ENCODE results near the gene LPCAT1.

The LPCAT1 gene

GRCh38 chr5:1453613-1454012 is 70.1 kb downstream of the LPCAT1 start:
- Histone ChIP-seq H3K4me1 (ENCODE audit: control extremely low read depth in 1 of 4, control insufficient read depth in 4 of 4, insufficient read depth in 4 of 4, low read length in 3 of 4) (no peaks in the 10 kb centered on the region), H3K27ac (ENCODE audit: insufficient read depth in 1 of 2, low read depth in 1 of 2, low read length in 2 of 2, poor library complexity in 1 of 2, severe bottlenecking in 2 of 2) (no peak overlapping the region), H3K9me3 (ENCODE audit: control extremely low read depth in 1 of 5, control insufficient read depth in 4 of 5, insufficient read depth in 2 of 5, low read depth in 1 of 5, low read length in 4 of 5) (peaks cover 10 to 40% (median 26%) of the 10 kb centered on the region in 5 experiments), H3K27me3 (replicated peaks in 2 of 5; ENCODE audit: control insufficient read depth in 4 of 5, insufficient read depth in 5 of 5, low read length in 4 of 5) (peaks cover 6 to 44% (median 8%) of the 10 kb centered on the region in 5 experiments), H3K36me3 (ENCODE audit: control insufficient read depth in 4 of 4, insufficient read depth in 4 of 4, low read length in 3 of 4) (no peaks in the 10 kb centered on the region), H3K4me3 (ENCODE audit: control insufficient read depth in 1 of 7, extremely low read depth in 1 of 7, insufficient read depth in 4 of 7, low read depth in 2 of 7, low read length in 6 of 7) (no peak overlapping the region)
- POLR2A ChIA-PET = no interaction called here
- CTCF ChIA-PET = no interaction called here
- DNase-seq = no peak
- WGBS (ENCODE audit: insufficient coverage) = 100% methylated on average over 2 of the region's 2 CpGs

GRCh38 chr5:1449081-1449630 is 74.6 kb downstream of the LPCAT1 start:
- CTCF ChIA-PET = interaction anchor here (1.0 kb wide), 1 partner anchor 196 kb away, joined by 3 read pairs; no protein-coding TSS in a partner anchor
- H3K9me3 ChIP-seq (ENCODE audit: control extremely low read depth in 1 of 5, control insufficient read depth in 4 of 5, insufficient read depth in 2 of 5, low read depth in 1 of 5, low read length in 4 of 5) = peaks cover 0 to 18% (median 6%) of the 10 kb centered on the region in 5 experiments
- POLR2A ChIA-PET = no interaction called here
- WGBS (ENCODE audit: insufficient coverage) = 93% methylated on average over 11 of the region's 12 CpGs
- DNase-seq = no peak
- H3K4me1 ChIP-seq (ENCODE audit: control extremely low read depth in 1 of 4, control insufficient read depth in 4 of 4, insufficient read depth in 4 of 4, low read length in 3 of 4) = peaks cover 0 to 5% (median 3%) of the 10 kb centered on the region in 4 experiments
- H3K27me3 ChIP-seq (replicated peaks in 2 of 5; ENCODE audit: control insufficient read depth in 4 of 5, insufficient read depth in 5 of 5, low read length in 4 of 5) = peaks cover 7 to 88% (median 28%) of the 10 kb centered on the region in 5 experiments
- no peak overlapping the region for H3K27ac ChIP-seq (ENCODE audit: insufficient read depth in 1 of 2, low read depth in 1 of 2, low read length in 2 of 2, poor library complexity in 1 of 2, severe bottlenecking in 2 of 2)
- H3K4me3 ChIP-seq (ENCODE audit: control insufficient read depth in 1 of 7, extremely low read depth in 1 of 7, insufficient read depth in 4 of 7, low read depth in 2 of 7, low read length in 6 of 7) = no peak overlapping the region
- H3K36me3 ChIP-seq (ENCODE audit: control insufficient read depth in 4 of 4, insufficient read depth in 4 of 4, low read length in 3 of 4) = no peaks in the 10 kb centered on the region

- Histone ChIP-seq H3K27ac (ENCODE audit: insufficient read depth in 1 of 2, low read depth in 1 of 2, low read length in 2 of 2, poor library complexity in 1 of 2, severe bottlenecking in 2 of 2) (no peak overlapping the region), H3K36me3 (ENCODE audit: control insufficient read depth in 4 of 4, insufficient read depth in 4 of 4, low read length in 3 of 4) (no peaks in the 10 kb centered on the region), H3K4me1 (ENCODE audit: control extremely low read depth in 1 of 4, control insufficient read depth in 4 of 4, insufficient read depth in 4 of 4, low read length in 3 of 4) (peaks cover 0 to 5% (median 3%) of the 10 kb centered on the region in 4 experiments), H3K4me3 (ENCODE audit: control insufficient read depth in 1 of 7, extremely low read depth in 1 of 7, insufficient read depth in 4 of 7, low read depth in 2 of 7, low read length in 6 of 7) (no peak overlapping the region), H3K27me3 (replicated peaks in 2 of 5; ENCODE audit: control insufficient read depth in 4 of 5, insufficient read depth in 5 of 5, low read length in 4 of 5) (peaks cover 7 to 90% (median 32%) of the 10 kb centered on the region in 5 experiments), H3K9me3 (ENCODE audit: control extremely low read depth in 1 of 5, control insufficient read depth in 4 of 5, insufficient read depth in 2 of 5, low read depth in 1 of 5, low read length in 4 of 5) (peaks cover 0 to 12% (median 2%) of the 10 kb centered on the region in 5 experiments)
- no peak for DNase-seq
- WGBS (ENCODE audit: insufficient coverage) = 73% methylated on average over 5 of the region's 5 CpGs
- CTCF ChIA-PET = no interaction called here
- POLR2A ChIA-PET = no interaction called here
Observed at GRCh38 chr5:1448511-1449011, 75.2 kb downstream of the LPCAT1 start.

- peaks cover 0 to 9% (median 1%) of the 10 kb centered on the region in 5 experiments for H3K9me3 ChIP-seq (ENCODE audit: control extremely low read depth in 1 of 5, control insufficient read depth in 4 of 5, insufficient read depth in 2 of 5, low read depth in 1 of 5, low read length in 4 of 5)
- no peaks in the 10 kb centered on the region for H3K36me3 ChIP-seq (ENCODE audit: control insufficient read depth in 4 of 4, insufficient read depth in 4 of 4, low read length in 3 of 4)
- CTCF ChIA-PET = no interaction called here
- 66% methylated on average over 12 of the region's 16 CpGs for WGBS (ENCODE audit: insufficient coverage)
- POLR2A ChIA-PET = no interaction called here
- H3K27me3 ChIP-seq (replicated peaks in 2 of 5; ENCODE audit: control insufficient read depth in 4 of 5, insufficient read depth in 5 of 5, low read length in 4 of 5) = peaks cover 2 to 90% (median 32%) of the 10 kb centered on the region in 5 experiments
- peaks cover 0 to 5% (median 3%) of the 10 kb centered on the region in 4 experiments for H3K4me1 ChIP-seq (ENCODE audit: control extremely low read depth in 1 of 4, control insufficient read depth in 4 of 4, insufficient read depth in 4 of 4, low read length in 3 of 4)
- H3K4me3 ChIP-seq (ENCODE audit: control insufficient read depth in 1 of 7, extremely low read depth in 1 of 7, insufficient read depth in 4 of 7, low read depth in 2 of 7, low read length in 6 of 7) = no peak overlapping the region
- H3K27ac ChIP-seq (ENCODE audit: insufficient read depth in 1 of 2, low read depth in 1 of 2, low read length in 2 of 2, poor library complexity in 1 of 2, severe bottlenecking in 2 of 2) = no peak overlapping the region
- DNase-seq = no peak
Observed at GRCh38 chr5:1447671-1448361, 75.9 kb downstream of the LPCAT1 start.

- WGBS (ENCODE audit: insufficient coverage) = 28% methylated on average over 8 of the region's 16 CpGs
- POLR2A ChIA-PET = no interaction called here
- CTCF ChIA-PET = no interaction called here
- peaks cover 0 to 5% (median 3%) of the 10 kb centered on the region in 4 experiments for H3K4me1 ChIP-seq (ENCODE audit: control extremely low read depth in 1 of 4, control insufficient read depth in 4 of 4, insufficient read depth in 4 of 4, low read length in 3 of 4)
- no peak for DNase-seq
- no peak overlapping the region for H3K27ac ChIP-seq (ENCODE audit: insufficient read depth in 1 of 2, low read depth in 1 of 2, low read length in 2 of 2, poor library complexity in 1 of 2, severe bottlenecking in 2 of 2)
- peaks cover 2 to 92% (median 32%) of the 10 kb centered on the region in 5 experiments for H3K27me3 ChIP-seq (replicated peaks in 2 of 5; ENCODE audit: control insufficient read depth in 4 of 5, insufficient read depth in 5 of 5, low read length in 4 of 5)
- no peaks in the 10 kb centered on the region for H3K36me3 ChIP-seq (ENCODE audit: control insufficient read depth in 4 of 4, insufficient read depth in 4 of 4, low read length in 3 of 4)
- H3K4me3 ChIP-seq (ENCODE audit: control insufficient read depth in 1 of 7, extremely low read depth in 1 of 7, insufficient read depth in 4 of 7, low read depth in 2 of 7, low read length in 6 of 7) = no peak overlapping the region
- H3K9me3 ChIP-seq (ENCODE audit: control extremely low read depth in 1 of 5, control insufficient read depth in 4 of 5, insufficient read depth in 2 of 5, low read depth in 1 of 5, low read length in 4 of 5) = peaks cover 0 to 6% (median 0%) of the 10 kb centered on the region in 5 experiments
Observed at GRCh38 chr5:1446602-1447343, 77.0 kb downstream of the LPCAT1 start.

- ChIA-PET CTCF (no interaction called here), POLR2A (no interaction called here)
- Histone ChIP-seq H3K36me3 (ENCODE audit: control insufficient read depth in 4 of 4, insufficient read depth in 4 of 4, low read length in 3 of 4) (no peaks in the 10 kb centered on the region), H3K27me3 (replicated peaks in 2 of 5; ENCODE audit: control insufficient read depth in 4 of 5, insufficient read depth in 5 of 5, low read length in 4 of 5) (peaks cover 0 to 99% (median 35%) of the 10 kb centered on the region in 5 experiments), H3K4me3 (ENCODE audit: control insufficient read depth in 1 of 7, extremely low read depth in 1 of 7, insufficient read depth in 4 of 7, low read depth in 2 of 7, low read length in 6 of 7) (no peak overlapping the region), H3K9me3 (ENCODE audit: control extremely low read depth in 1 of 5, control insufficient read depth in 4 of 5, insufficient read depth in 2 of 5, low read depth in 1 of 5, low read length in 4 of 5) (peaks cover 0 to 6% (median 0%) of the 10 kb centered on the region in 5 experiments), H3K4me1 (ENCODE audit: control extremely low read depth in 1 of 4, control insufficient read depth in 4 of 4, insufficient read depth in 4 of 4, low read length in 3 of 4) (peaks cover 0 to 5% (median 3%) of the 10 kb centered on the region in 4 experiments), H3K27ac (ENCODE audit: insufficient read depth in 1 of 2, low read depth in 1 of 2, low read length in 2 of 2, poor library complexity in 1 of 2, severe bottlenecking in 2 of 2) (no peak overlapping the region)
- no peak for DNase-seq
- 6% methylated on average over 60 of the region's 92 CpGs for WGBS (ENCODE audit: insufficient coverage)
Observed at GRCh38 chr5:1445689-1446601, 77.8 kb downstream of the LPCAT1 start.

Data from common myeloid progenitor, CD34-positive (primary cell).